ENCODE results near the gene NR2C1.

NR2C1 gene

DNA sequence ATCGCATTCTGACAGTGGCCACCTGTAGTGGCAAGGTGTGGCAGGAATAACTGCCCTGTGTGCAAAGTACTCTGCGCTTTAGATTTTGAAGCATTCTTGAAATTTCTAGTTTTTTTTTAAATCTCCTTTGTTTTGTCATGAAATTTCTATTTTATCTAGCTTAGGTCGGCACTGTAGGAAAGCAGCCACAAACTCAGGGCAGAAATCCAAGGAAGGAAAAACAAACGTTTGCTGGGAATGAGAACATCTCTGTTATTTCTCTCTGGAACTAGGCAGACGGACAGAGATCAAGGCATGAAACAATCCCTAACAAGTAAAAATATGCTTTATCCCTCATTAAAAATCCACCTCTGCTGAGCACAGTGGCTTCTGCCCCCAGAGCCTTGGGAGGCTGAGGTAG lies 1.3 kb upstream of the NR2C1 start:
- TF ChIP-seq, protein P1, sequence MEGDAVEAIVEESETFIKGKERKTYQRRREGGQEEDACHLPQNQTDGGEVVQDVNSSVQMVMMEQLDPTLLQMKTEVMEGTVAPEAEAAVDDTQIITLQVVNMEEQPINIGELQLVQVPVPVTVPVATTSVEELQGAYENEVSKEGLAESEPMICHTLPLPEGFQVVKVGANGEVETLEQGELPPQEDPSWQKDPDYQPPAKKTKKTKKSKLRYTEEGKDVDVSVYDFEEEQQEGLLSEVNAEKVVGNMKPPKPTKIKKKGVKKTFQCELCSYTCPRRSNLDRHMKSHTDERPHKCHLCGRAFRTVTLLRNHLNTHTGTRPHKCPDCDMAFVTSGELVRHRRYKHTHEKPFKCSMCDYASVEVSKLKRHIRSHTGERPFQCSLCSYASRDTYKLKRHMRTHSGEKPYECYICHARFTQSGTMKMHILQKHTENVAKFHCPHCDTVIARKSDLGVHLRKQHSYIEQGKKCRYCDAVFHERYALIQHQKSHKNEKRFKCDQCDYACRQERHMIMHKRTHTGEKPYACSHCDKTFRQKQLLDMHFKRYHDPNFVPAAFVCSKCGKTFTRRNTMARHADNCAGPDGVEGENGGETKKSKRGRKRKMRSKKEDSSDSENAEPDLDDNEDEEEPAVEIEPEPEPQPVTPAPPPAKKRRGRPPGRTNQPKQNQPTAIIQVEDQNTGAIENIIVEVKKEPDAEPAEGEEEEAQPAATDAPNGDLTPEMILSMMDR (IDR thresholded peaks at IDR 0.05), result no peak

DNA sequence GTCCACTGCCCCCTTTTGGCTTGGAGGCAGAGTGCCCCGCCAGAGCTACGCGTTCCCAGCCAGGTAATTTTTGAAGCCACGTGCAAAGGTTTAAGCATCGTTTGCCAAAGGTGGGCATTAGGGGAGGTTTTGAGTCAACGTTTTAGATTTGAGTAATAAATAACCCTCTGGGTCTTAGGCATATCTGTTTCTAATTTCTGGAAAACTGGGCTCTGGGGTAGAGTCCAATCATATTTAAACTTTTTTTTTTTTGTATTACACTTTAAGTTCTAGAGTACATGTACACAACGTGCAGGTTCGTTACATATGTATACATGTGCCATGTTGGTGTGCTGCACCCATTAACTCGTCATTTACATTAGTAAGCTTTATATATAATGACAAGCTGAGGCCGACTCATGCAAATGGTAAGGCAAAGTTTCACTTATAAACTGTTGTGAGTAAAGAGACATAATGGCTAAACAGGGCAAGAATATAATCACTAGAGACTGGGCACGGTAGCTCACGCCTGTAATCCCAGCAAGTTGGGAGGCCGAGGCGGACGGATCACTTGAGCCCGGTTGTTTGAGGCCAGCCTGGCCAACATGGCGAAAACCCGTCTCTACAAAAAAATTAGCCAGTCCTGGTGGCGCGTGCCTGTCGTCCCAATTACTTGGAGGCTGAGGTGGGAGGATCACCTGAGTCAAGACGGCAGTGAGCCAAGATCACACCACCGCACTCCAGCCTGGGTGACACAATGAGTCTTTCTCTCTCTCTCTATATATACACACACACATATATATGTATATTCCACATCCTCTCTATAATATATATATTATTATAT lies 491 bp upstream of the NR2C1 start:
- TF ChIP-seq, protein P1 (IDR thresholded peaks at IDR 0.05), result peak; percentile 74

DNA sequence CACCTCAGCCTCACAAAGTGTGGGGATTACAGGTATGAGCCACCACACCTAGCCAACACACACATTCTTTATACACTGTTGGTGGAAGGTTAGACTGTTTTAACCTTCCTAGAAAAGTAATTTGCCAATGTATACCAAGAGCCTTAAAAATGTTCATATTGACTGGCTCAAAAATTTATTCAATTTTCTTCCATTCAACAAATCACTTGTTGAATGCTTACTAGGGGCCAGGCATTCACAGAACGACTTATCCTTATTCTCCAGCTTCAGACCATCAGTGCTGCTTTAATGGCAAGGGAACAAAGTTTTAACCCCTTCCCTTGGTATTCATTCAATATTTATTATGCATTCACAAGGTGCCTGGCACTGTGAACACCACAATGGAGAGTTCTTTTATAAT lies 3.0 kb downstream of the NR2C1 start:
- TF ChIP-seq, protein P1 (IDR thresholded peaks at IDR 0.05), result no peak

DNA sequence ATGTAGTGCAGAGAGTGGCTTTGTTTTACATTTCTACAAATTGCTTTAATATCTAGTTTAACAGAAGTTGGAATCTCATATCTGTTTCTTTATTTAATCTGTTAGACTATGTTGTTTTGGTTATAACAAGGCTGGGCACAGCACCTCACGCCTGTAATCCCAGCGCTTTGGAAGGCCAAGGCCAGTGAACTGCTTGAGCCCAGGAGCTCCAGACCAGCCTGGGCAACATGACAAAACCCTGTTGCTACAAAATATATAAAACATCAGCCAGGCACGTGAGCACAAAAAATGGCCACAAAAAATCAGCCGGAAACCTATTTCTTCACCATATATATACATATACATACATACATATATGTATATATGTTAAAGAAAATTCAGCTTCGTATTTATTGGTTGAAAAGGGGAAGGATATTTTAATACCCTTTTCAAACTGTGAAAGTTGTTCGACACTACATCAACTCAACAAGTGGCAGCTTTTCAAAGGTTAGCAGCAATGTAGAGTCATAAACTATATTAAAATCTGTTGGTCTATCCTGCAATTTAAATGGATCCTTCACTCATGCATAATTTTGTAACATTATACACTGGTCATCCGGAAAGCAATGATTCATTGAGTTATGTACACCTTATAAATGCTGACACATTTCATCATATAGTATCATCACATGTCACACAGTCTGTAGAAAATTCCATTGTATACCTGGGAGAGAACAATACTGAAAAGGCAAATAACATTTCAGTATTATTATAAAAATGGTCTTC lies 7.1 kb downstream of the NR2C1 start:
- TF ChIP-seq, protein P1 (IDR thresholded peaks at IDR 0.05), result no peak

DNA sequence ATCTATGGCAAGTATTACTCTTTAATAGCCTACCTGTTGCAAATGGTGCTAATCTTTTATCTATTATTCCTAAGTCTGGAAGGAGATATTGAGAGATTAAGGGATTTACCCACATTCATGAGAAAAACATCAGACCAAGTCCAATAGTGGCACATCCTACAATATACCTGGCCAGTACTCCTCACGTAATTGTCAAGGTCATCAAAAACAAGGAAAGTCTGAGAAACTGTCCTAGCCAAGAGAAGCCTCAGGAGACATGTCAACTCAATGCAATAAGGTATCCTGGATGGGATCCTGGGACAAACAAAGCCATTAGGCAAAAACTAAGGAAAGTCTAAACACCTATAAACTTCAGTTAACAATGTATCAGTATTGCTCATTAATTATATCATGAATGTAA lies 12.5 kb downstream of the NR2C1 start:
- TF ChIP-seq, protein P1 (IDR thresholded peaks at IDR 0.05), result no peak

DNA sequence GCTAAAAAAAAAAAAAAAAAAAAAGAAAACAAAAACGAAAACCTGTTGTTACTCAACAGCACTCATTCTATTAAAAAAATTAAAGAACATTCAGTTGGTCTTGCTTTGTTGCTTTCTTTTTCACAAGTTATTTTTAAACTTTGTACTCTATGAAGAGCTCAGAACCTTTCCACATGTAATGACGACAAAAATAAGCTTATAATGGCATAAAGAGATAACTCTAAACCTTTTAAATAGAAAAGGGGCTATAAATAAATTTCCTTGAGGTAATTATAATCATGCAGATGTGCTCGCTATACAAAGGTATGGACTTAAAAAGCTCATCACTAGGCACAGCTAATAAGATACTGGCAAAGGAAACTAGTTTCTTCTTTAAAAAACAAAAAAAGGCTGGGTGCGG lies 13.4 kb downstream of the NR2C1 start:
- TF ChIP-seq, protein P1 (IDR thresholded peaks at IDR 0.05), result no peak

DNA sequence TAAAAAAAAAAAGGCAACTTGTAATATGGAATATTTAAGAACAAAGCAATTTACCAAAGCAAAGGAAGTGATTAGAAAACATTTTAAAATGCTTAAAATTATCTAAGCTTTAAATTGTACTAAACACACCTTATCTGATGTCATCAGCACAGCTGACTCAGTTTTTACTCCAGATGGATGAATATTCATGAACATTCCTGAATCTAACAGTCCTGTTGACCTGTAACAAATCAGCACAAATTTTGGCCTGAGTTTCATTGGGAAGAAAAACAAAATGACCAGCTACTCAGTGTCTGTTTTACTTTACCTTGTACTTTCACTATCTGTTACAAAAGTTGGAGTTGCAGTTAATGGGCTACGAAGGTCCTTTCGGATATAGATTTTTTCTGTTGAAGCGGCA lies 16.0 kb downstream of the NR2C1 start:
- TF ChIP-seq, protein P1 (IDR thresholded peaks at IDR 0.05), result no peak

All from LNCAP (cell line).